Upper lobe of left lung (tissue), 4 donors: ENCODE measurements around the gene STK17B.

Source experiments
- CTCF ChIP-seq, 6 experiments: fragments of 450-650 bp in 4 of 6; fragments of 200-600 bp in 2 of 6; sonication (generic) in 2 of 6; IDR thresholded peaks; one replicate each; pipeline ENCODE4 v1.5.1; 2016 to 2019; ENCODE audit warnings: antibody characterized with exemption in 6 of 6
- EP300 ChIP-seq, 4 donors: sonication (generic); formaldehyde crosslinking; IDR thresholded peaks; one replicate each; pipeline ENCODE4 v1.5.1; 2017; ENCODE audit warnings: antibody characterized with exemption in 4 of 4, control low read depth in 2 of 4
- POLR2A ChIP-seq, 4 donors: fragments of 450-650 bp; IDR thresholded peaks; one replicate each; pipeline ENCODE4 v1.5.1; 2016 to 2017; ENCODE audit warnings: antibody characterized with exemption in 4 of 4, mild to moderate bottlenecking in 2 of 4

GRCh38 chr2:196219671-196220070, 48.3 kb upstream of the STK17B start:
- TF ChIP-seq CTCF (IDR thresholded peaks at IDR 0.05) (no peak), EP300 (IDR thresholded peaks at IDR 0.05) (no peak), POLR2A (IDR thresholded peaks at IDR 0.05) (no peak)
